ENCODE measurements around the gene DRAXIN.
A peak's percentile ranks its signal among the peaks of the same experiment; 100 is the strongest.

Gene DRAXIN

DNA sequence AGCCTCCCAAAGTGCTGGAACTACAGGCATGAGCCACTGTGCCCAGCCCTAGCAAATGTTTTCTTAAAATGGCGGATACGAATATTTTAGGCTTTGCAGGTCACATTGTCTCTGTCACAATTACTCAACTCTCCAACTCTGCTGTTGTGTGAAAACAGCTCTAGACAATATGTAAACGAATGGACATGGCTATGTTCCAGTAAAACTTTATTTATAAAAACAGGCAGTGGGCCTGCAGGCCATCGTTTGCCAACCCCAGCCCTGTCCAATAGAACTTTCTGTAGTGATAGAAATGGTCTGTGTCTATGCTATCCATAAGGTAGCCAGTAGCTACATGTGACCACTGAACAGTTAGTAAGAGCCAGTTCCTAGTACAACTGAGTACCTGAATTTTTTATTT is 31.8 kb upstream of the DRAXIN start:
- Histone ChIP-seq H3K36me3 (ENCODE audit: control insufficient read depth, insufficient read depth, low read length) (no peaks in the 10 kb centered on the region), H2AFZ (no peak overlapping the region)
- TF ChIP-seq, protein P1, sequence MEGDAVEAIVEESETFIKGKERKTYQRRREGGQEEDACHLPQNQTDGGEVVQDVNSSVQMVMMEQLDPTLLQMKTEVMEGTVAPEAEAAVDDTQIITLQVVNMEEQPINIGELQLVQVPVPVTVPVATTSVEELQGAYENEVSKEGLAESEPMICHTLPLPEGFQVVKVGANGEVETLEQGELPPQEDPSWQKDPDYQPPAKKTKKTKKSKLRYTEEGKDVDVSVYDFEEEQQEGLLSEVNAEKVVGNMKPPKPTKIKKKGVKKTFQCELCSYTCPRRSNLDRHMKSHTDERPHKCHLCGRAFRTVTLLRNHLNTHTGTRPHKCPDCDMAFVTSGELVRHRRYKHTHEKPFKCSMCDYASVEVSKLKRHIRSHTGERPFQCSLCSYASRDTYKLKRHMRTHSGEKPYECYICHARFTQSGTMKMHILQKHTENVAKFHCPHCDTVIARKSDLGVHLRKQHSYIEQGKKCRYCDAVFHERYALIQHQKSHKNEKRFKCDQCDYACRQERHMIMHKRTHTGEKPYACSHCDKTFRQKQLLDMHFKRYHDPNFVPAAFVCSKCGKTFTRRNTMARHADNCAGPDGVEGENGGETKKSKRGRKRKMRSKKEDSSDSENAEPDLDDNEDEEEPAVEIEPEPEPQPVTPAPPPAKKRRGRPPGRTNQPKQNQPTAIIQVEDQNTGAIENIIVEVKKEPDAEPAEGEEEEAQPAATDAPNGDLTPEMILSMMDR (IDR thresholded peaks at IDR 0.05) = no peak

DNA sequence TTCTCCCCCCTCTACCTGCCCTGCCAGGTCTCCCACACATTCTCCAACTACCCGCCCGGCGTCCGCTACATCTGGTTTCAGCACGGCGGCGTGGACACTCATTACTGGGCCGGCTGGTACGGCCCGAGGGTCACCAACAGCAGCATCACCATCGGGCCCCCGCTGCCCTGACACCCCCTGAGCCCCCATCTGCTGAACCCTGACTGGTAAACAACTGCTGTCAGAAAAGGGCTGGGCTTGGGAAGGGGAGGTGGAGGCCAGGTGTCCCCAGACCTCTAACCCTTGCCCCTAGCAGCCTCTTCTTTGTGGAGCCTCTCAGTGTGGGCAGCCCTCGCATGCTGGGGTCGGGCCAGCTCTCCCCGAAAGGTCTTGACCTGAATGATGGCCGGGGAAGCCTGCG is 30.4 kb upstream of the DRAXIN start:
- H3K9me3 ChIP-seq (ENCODE audit: control insufficient read depth, low read length) = no peaks in the 10 kb centered on the region
- H3K4me1 ChIP-seq = peaks cover 3% of the 10 kb centered on the region
- no peaks in the 10 kb centered on the region for H3K79me2 ChIP-seq
- no peak overlapping the region for H2AFZ ChIP-seq
- TF ChIP-seq, protein P1 (IDR thresholded peaks at IDR 0.05) = no peak
- no peak overlapping the region for H3K4me2 ChIP-seq (ENCODE audit: low read length)
- no peak overlapping the region for H3K4me3 ChIP-seq (ENCODE audit: low read depth, low read length)
- no peaks in the 10 kb centered on the region for H3K36me3 ChIP-seq (ENCODE audit: control insufficient read depth, insufficient read depth, low read length)
- H3K9ac ChIP-seq = no peak overlapping the region
- H3K27ac ChIP-seq = no peak overlapping the region
- H3K27me3 ChIP-seq (ENCODE audit: control insufficient read depth, insufficient read depth, low read length) = no peaks in the 10 kb centered on the region

More for the DNA sequence above, 31.8 kb upstream of the DRAXIN start:
- Histone ChIP-seq H3K4me3 (ENCODE audit: low read depth, low read length) (no peak overlapping the region), H3K9ac (no peak overlapping the region), H3K27me3 (ENCODE audit: control insufficient read depth, insufficient read depth, low read length) (no peaks in the 10 kb centered on the region), H3K4me1 (peaks cover 3% of the 10 kb centered on the region), H3K4me2 (ENCODE audit: low read length) (no peak overlapping the region), H3K27ac (no peak overlapping the region), H3K9me3 (ENCODE audit: control insufficient read depth, low read length) (no peaks in the 10 kb centered on the region), H3K79me2 (no peaks in the 10 kb centered on the region)

- no peaks in the 10 kb centered on the region for H3K9me3 ChIP-seq (ENCODE audit: control insufficient read depth, low read length)
- peaks cover 3% of the 10 kb centered on the region for H3K4me1 ChIP-seq
- H3K4me3 ChIP-seq (ENCODE audit: low read depth, low read length) = peak overlapping the region; percentile 39
- TF ChIP-seq, protein P1 (IDR thresholded peaks at IDR 0.05) = no peak
- no peaks in the 10 kb centered on the region for H3K27me3 ChIP-seq (ENCODE audit: control insufficient read depth, insufficient read depth, low read length)
- H3K36me3 ChIP-seq (ENCODE audit: control insufficient read depth, insufficient read depth, low read length) = no peaks in the 10 kb centered on the region
- no peaks in the 10 kb centered on the region for H3K79me2 ChIP-seq
- peak overlapping the region; percentile 86 for H2AFZ ChIP-seq
- peak overlapping the region; percentile 73 for H3K4me2 ChIP-seq (ENCODE audit: low read length)
- H3K9ac ChIP-seq = no peak overlapping the region
- peak overlapping the region; percentile 29 for H3K27ac ChIP-seq
Observed at GRCh38 chr1:11664336-11665065, 27.0 kb upstream of the DRAXIN start.

DNA sequence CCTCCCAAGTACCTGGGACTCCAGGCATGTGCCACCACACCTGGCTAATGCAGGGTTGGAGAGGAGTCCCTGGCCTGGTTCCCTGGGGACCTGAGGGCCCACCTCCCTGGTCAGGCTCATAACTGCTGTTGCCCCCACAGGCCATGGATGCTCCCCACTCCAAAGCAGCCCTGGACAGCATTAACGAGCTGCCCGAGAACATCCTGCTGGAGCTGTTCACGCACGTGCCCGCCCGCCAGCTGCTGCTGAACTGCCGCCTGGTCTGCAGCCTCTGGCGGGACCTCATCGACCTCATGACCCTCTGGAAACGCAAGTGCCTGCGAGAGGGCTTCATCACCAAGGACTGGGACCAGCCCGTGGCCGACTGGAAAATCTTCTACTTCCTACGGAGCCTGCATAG is 23.0 kb upstream of the DRAXIN start:
- Histone ChIP-seq H3K27ac (no peak overlapping the region), H3K27me3 (ENCODE audit: control insufficient read depth, insufficient read depth, low read length) (no peaks in the 10 kb centered on the region), H3K4me2 (ENCODE audit: low read length) (no peak overlapping the region), H3K9ac (no peak overlapping the region), H3K36me3 (ENCODE audit: control insufficient read depth, insufficient read depth, low read length) (no peaks in the 10 kb centered on the region), H3K4me1 (peaks cover 3% of the 10 kb centered on the region), H3K79me2 (no peaks in the 10 kb centered on the region), H3K9me3 (ENCODE audit: control insufficient read depth, low read length) (no peaks in the 10 kb centered on the region), H3K4me3 (ENCODE audit: low read depth, low read length) (no peak overlapping the region), H2AFZ (no peak overlapping the region)
- TF ChIP-seq, protein P1 (IDR thresholded peaks at IDR 0.05) = no peak

- no peaks in the 10 kb centered on the region for H3K9me3 ChIP-seq (ENCODE audit: control insufficient read depth, low read length)
- no peak overlapping the region for H3K27ac ChIP-seq
- no peak overlapping the region for H2AFZ ChIP-seq
- H3K4me3 ChIP-seq (ENCODE audit: low read depth, low read length) = no peak overlapping the region
- no peaks in the 10 kb centered on the region for H3K79me2 ChIP-seq
- no peaks in the 10 kb centered on the region for H3K36me3 ChIP-seq (ENCODE audit: control insufficient read depth, insufficient read depth, low read length)
- no peak overlapping the region for H3K9ac ChIP-seq
- H3K27me3 ChIP-seq (ENCODE audit: control insufficient read depth, insufficient read depth, low read length) = no peaks in the 10 kb centered on the region
- H3K4me1 ChIP-seq = no peaks in the 10 kb centered on the region
- no peak overlapping the region for H3K4me2 ChIP-seq (ENCODE audit: low read length)
- TF ChIP-seq, protein P1 (IDR thresholded peaks at IDR 0.05) = no peak
Observed at GRCh38 chr1:11670747-11671146, 20.8 kb upstream of the DRAXIN start.
